NCI-H69 (cell line): ENCODE results near the gene DHX35.
A peak's percentile ranks its signal among the peaks of the same experiment; 100 is the strongest.

Experiments
- DNase-seq: peaks from one replicate; lab custom pipeline; 2025; lab: John Stamatoyannopoulos, UW

Gene DHX35

DNA sequence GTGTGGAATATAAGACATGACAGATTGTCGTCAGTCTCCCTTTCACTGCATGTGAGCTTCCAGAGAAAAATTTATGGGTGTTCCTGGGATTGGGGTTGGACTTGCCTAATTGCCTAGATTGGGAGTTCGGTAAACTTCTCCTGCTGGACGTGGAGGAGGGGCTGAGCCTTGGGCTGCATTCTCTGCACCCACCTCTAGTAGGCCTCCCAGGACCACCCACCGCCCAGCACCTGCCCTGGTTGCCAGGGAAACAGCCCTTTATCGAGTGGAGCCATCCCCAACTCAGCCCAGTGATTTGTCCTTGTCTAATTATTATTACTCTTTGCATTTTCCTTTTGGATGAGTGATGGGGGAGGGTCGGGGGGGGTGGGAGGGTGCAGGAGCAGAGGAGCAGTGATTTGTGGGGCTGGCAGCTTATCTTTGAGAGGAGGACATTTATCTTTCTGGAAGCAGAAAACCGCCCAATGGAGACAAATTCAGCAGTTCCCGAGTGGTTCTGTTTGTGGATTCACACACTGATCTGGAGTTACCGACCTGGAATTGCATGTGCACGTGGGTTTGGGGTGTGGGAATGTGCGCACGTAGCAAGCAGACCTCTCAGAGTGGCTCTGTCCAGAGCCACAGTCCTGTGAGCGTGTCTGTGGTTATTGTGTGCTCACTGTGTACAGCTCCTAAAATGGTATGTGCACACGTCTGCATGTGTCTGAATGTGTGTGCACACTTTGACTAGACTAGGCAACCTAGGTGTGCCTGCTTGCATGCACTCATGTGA, 104.5 kb downstream of the DHX35 start:
- DNase-seq = peak; percentile 25

DNA sequence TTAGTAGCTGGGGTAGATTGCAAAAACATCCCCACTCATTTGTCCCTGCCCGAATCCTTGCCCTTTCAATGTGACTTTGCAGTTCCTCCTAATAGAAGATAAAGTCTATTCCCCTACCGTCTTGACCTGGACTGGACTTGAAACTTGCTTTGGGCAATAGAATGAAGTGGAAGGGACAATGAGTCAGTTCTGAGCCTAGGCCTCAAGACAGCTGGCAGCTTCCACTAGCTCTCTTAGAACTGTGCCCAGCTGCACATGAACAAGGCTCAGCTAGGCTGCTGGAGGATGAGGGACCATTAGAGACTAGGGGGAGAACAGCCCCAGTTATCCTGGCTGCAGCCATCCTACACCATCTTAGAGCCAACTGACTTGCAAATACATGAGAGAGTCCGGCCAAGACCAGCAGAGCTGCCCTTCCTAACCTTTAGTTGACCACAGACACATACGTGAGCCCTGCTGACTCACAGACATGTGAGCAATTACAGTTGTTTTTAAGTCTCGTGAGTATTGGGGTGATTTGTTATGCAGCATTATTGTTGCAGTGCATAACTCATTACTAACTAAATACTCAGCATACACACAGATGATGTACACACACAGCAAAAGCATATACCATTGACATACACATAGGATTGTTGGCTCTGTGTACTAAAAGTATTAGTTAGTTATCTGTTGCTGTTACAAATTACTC, 105.5 kb downstream of the DHX35 start:
- DNase-seq = no peak

DNA sequence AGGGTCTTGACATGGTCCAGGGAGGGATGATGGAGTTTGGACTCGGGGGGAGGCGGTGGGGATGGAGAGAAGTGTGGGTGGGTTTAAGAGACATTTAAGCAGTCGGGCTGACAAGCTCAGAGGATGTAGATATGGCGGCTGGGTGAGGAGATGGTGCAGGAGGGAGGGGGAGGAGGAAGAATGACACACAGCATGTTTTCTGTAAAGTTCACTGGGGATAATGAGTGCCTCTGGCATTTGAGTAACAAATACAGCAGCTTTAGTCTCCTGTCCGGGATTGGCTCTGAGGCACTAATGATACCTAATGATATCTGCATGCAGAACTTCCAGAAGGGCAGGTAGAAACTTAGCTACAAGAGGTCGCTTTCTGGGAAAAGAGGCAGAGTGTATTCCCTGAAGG, 107.8 kb downstream of the DHX35 start:
- DNase-seq = no peak

DNA sequence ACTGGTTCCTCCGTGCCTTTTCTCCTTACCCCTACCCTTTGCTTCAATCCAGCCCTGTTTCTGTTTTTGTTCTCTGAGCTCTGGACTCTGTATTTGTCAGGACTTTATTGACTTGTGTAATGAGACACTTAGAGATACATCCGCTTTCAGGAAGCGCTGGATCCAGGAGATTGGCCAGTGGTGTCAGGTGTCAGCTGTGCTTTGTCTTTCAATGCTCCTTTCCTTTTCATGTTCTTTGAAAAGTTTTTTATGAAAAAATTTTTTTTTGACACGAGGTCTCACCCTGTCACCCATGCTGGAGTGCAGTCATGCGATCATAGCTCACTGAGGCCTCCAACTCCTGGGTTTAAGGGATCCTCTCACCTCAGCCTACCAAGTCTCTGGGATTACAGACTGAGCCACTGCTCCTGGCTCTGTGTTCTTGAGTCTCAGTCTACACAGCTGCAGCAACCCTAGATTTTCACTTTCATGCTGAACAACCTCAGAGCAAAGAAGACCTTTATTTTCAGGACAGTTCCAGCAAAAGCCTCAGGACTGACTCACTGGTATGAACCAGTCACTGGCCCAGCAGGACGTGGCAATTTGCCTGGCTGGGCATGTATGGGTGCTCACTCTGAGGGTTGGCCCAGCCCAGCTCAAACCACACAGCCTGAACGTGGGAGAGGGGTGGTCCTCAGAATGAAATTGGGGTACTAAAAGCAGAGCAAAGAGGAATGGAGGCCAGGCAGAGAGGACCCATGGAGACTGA, 108.5 kb downstream of the DHX35 start:
- no peak for DNase-seq

DNA sequence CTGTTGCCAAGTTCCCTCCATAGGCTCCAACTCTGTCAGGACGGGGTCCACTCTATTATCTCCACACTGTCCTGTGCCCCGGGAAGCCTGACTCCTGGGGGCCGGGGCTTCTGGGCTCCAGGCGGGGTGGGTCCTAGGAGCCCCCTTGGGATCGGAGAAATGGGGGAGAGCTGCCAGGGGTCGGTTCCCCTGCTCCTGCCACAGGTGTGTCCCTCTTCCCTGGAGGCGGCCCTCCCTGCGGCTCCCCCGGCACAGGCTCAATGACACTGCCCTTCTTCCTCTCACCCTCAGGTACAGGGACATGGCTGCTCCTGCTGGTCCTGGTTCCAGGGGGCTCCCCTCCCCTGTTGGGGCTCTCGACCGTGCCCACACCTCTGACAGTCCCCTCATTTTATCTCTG, 110.0 kb downstream of the DHX35 start:
- DNase-seq = no peak

DNA sequence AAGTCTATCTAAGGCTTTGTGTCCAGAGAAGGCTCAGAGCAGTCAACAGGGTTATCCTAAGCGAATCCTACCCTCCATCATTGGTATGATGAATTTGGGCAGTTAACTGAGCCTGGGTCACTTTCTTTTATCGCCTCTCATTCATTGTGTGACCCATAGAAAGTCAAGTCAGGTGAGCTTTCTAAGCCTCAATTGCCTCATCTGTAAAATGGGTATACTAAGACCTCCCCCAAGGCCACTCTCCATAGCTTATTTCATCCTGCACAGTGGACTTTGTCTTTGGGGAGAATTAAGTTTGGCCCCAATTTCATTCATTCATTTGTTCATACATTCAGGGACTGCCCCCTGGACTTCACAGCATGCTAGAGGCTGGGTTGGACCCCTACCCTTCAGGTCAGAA, 110.5 kb downstream of the DHX35 start:
- no peak for DNase-seq

DNA sequence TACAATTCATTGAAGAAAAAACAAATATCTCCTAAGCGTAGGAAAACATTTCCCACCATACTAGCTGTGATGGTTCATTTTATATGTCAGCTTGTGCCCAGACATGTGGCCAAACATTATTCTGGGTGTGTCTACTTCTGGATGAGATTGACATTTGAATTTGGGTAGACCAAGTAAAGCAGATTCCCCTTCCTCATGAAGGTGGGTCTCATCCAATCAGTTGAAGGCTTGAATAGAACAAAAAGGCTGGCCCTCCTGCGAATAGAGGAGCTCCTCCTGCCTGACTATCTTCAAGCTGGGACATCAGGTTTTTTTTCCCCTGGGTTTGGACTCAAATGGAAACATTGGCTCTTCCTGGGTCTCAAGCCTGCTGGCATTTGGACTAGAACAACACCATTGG, 113.6 kb downstream of the DHX35 start:
- DNase-seq = no peak

DNA sequence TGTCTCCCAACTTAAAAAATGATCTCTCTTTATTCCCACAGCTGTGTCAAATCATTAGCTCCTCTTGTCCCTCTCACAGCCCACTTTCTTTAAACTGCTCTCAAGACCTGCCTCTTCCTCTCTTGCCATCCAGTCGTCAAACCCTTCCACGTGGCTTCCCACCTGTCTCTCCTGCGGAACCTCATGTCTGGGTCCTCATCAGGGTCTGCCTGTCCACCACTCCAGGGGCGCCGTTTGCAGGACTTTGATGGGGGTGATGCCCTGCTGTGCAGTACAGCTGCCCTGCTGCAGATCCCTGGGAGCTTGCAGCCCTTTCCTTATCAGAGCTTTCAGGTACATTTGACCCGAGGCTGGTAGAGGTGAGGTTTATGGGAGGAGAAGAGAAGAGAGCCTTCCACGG, 114.8 kb downstream of the DHX35 start:
- DNase-seq = no peak

DNA sequence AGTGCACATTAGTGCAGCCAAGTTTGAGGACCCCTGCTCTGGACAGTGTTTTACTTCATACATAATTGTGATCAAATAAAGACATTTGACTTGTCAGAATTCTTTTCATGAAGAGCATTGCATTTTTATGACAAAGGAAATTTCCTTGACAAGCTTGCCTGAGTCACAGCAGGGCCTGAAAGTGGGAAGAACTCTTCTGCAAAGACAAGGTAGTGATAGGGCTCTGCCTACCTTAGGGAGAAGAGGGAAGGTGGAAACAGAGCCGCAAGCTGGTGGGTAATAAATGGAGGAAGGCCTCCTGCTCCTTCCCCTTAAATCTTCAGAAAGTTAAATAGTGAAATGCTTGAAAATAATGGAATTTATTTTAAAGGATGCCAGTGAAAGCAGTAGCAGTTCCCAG, 118.2 kb downstream of the DHX35 start:
- DNase-seq = no peak

DNA sequence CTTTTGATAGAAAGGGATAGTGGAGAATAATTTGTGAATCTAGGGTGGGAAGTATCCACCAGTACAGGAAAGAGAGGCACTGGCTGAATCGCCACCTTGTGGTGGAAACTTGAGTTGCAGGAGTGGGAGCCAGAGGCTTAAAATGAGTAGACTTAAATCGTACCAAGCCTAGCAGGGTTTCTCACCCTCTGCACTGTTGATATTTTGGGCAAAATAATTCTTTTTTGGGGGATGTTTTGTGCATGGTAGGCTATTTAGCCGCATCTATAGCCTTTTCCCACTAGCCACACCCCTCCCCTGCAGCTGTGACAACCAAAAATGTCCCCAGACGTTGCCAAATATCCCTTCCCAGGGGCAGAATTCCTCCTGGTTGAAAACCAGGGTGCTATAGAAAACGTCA, 119.1 kb downstream of the DHX35 start:
- peak; percentile 34 for DNase-seq

DNA sequence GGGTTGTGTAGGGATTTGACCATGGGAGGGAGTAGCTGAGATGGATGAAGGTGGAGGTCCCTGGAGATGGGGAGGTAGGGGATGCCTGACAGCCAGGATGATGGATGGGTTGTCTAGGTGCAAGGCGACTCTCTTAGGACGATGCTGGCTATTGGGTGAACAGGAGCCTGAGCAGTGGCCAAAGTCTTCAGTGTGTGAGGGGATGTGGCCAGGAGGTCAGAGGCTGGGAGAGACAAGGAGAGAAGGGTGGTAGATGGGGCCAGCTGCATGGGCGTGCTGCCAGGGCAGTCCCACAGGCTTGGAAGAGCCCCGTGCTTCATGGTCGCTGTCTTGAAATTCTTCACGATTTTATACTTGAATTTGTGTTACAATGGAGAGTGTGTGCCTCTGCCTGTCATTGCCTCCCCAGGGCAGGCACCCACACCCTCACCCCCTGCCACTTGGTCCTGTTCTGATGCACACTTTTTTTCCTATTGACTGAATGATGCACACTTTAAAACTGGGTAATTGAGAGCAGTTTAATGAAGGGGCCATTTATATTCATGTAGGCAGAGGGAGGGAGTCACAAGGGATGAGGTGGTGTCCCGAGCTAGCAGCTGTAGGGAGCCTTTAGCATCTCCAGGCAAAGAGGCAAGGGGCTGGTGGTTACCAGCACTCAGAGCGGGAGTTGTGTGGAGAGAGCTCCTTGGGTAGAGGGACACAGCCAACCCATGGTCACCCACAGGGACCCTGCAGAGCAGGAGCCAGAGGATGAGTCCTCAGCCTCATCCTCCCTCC, 120.7 kb downstream of the DHX35 start:
- no peak for DNase-seq

DNA sequence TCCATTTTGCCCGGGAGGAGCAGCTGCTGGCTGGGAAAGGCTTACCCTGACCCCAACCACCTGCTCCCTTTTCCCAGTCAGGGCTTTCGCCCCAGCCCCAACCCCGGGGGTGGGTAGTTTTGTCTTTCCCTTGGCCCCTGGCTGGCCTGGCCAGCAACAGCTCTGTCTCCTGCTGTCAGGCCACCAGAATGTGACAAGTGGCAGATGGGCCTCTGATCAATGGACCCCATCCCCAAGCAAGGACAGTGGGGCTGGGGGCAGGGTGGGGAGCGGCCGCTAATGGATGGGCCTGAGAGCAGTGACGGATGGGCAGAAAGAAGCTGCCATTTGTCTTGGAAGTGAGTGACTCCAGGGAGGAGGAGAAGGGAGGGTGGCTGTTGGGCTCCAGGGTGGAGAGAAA, 121.6 kb downstream of the DHX35 start:
- DNase-seq = no peak

DNA sequence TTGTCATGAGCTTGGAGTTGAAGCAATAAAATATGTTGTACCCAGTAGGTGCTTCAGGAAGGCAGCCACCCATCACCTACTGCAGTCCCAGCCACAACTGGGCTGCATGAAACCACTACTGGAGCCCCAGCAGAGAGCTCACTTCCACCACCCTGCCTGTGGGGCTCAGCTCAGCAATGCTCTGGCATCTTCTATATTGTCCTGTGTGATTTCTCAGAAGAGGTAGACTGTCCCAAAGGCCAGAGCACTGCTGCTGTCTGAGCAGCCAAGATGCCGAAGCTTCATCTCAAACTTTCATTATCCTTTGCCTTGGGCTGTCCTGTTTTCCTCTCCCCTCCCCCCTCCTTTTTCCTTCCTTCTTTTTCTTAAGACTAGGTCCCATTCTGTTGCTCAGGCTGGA, 126.9 kb downstream of the DHX35 start:
- DNase-seq = no peak
